Esophagus muscularis mucosa (tissue), 4 donors: Measurements from ENCODE around the gene IRX2.

Experiments
- EP300 ChIP-seq: sonication (generic); formaldehyde crosslinking; IDR thresholded peaks from one replicate; pipeline ENCODE4 v1.6.1; 2017; ENCODE audit warnings: antibody characterized with exemption
- POLR2A ChIP-seq: fragments of 450-650 bp; IDR thresholded peaks from one replicate; pipeline ENCODE4 v1.6.1; 2017; ENCODE audit warnings: antibody characterized with exemption, moderate library complexity, mild to moderate bottlenecking, low read depth
- TF ChIP-seq, protein P1 (sequence below), 3 experiments: fragments of 200-600 bp in 2 of 3; fragments of 450-650 bp in 1 of 3; sonication (generic) in 2 of 3; IDR thresholded peaks; one replicate each; pipeline ENCODE4 v1.5.1; 2017 to 2019; ENCODE audit warnings: antibody characterized with exemption in 3 of 3, mild to moderate bottlenecking in 2 of 3, moderate library complexity in 1 of 3

DNA sequence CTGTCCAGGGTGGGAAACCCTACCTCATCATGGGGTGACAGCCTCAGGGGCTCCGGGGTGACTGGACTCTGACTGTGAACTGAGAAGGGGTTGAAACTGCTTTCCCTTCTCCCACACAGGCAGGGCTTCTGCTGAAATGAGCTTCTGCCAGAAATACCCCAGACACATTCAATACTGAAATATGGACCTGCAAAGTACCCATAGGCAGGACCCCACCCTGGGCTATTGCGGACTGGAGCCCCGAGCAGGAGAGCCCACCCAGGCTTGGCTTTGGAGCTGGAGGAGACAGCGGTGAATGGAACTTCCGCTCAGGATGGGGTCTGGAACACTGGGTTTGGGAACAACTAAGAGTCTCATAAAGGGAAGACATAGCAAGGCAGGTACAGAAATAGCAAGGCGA, 37.5 kb downstream of the IRX2 start:
- TF ChIP-seq, protein P1, sequence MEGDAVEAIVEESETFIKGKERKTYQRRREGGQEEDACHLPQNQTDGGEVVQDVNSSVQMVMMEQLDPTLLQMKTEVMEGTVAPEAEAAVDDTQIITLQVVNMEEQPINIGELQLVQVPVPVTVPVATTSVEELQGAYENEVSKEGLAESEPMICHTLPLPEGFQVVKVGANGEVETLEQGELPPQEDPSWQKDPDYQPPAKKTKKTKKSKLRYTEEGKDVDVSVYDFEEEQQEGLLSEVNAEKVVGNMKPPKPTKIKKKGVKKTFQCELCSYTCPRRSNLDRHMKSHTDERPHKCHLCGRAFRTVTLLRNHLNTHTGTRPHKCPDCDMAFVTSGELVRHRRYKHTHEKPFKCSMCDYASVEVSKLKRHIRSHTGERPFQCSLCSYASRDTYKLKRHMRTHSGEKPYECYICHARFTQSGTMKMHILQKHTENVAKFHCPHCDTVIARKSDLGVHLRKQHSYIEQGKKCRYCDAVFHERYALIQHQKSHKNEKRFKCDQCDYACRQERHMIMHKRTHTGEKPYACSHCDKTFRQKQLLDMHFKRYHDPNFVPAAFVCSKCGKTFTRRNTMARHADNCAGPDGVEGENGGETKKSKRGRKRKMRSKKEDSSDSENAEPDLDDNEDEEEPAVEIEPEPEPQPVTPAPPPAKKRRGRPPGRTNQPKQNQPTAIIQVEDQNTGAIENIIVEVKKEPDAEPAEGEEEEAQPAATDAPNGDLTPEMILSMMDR (IDR thresholded peaks at IDR 0.05) = no peak
- TF ChIP-seq POLR2A (no peak), EP300 (no peak)
